ENCODE results near the gene CCDC102A.

DNA sequence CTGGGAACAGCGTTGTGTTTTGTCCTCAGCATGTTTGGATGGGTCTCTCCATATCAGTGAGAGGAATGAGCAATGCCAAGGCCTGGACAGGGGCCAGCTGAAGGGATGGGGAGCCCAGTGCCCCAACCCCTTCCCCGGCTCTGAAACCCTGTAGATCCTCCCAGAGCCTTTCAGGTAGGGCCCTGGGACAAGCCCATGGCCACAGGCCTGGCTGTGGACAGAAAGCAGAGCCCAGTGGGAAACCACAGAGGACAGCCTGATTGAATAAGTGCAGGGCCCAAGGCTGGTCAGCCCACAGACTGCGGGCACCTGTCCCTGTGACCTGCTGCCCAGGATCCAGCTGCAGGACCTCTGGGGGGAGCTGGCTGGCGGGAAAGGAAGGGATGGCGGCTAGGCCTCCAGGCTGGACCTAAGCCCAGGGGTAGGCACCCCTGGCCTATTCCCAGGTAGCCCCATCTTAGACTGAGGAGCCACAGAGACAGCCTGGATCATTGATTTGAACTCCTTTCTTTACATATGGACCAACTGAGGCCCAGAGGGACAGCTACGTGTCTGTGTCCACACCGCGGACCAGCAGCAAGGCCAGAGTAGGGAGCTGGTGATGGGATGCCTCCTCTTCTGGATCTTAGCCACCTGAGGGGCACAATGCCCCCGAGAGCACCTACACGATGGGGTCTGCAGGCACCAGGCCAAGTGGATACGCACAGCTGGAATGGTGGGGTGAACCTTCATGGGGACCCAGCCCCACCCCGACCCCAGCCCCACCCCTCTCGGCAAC lies 1.3 kb downstream of the CCDC102A start:
- TF ChIP-seq CTCF (IDR thresholded peaks at IDR 0.05) (no peak), POLR2A (IDR thresholded peaks at IDR 0.05) (no peak), POLR2AphosphoS5 (IDR thresholded peaks at IDR 0.05) (no peak)

Measured in suprapubic skin (tissue), 4 donors.